PC-3 (cell line): ENCODE results near the gene ALG12. TPM values are rescaled to one million over a fixed set of nuclear protein-coding genes. Genes with fewer than 3 reads are reported as not detected.

ENCODE experiments used
- ATAC-seq: fragments of 200-7000 bp; cut with Tn5 transposase; 2 replicates; pipeline ENCODE4 v1.9.1; 2020; ENCODE audit warnings: mild to moderate bottlenecking, moderate library complexity
- BruUV-seq: library from RNA; stranded (reverse); fragments of 400-500 nt; replicated peaks from 2 replicates; lab custom pipeline; 2021; lab: Mats Ljungman, UMichigan
- CTCF ChIA-PET: fragments of 300-600 bp; sonication (Branson Sonifier 250); formaldehyde crosslinking; loops from one replicate; lab custom pipeline; 2022; ENCODE audit warnings: antibody characterized with exemption; lab: Charles Lee
- POLR2A ChIA-PET: fragments of 300-600 bp; sonication (Branson Sonifier 250); formaldehyde crosslinking; loops from one replicate; lab custom pipeline; 2022; ENCODE audit warnings: antibody characterized with exemption; ENCODE audit not compliant: unreplicated experiment; lab: Charles Lee
- DNase-seq: peaks from one replicate; pipeline ENCODE4 v3.0.0-alpha.2; 2015
- H2AFZ ChIP-seq: fragments of 300-600 bp; sonication (generic); 2 replicates; pipeline ENCODE4 v1.6.0; 2016; ENCODE audit warnings: antibody characterized with exemption, low read length
- H3F3A ChIP-seq: fragments of 300-600 bp; sonication (generic); one replicate; pipeline ENCODE4 v1.6.0; 2017; ENCODE audit warnings: antibody characterized with exemption, low read length, control low read depth, mild to moderate bottlenecking; ENCODE audit not compliant: unreplicated experiment
- H3K27ac ChIP-seq: fragments of 300-600 bp; sonication (generic); 2 replicates; pipeline ENCODE4 v1.5.1; 2016; ENCODE audit warnings: mild to moderate bottlenecking, low read length
- H3K27me3 ChIP-seq: fragments of 300-600 bp; sonication (generic); 2 replicates; pipeline ENCODE4 v1.6.1; 2016; ENCODE audit warnings: low read length, mixed read lengths
- H3K36me3 ChIP-seq: fragments of 300-600 bp; sonication (generic); 2 replicates; pipeline ENCODE4 v1.6.1; 2016; ENCODE audit warnings: low read depth, mixed run types, low read length, mixed read lengths
- H3K4me1 ChIP-seq: fragments of 300-600 bp; sonication (generic); 2 replicates; pipeline ENCODE4 v1.5.1; 2016; ENCODE audit warnings: low read length; ENCODE audit not compliant: insufficient read depth
- H3K4me2 ChIP-seq: fragments of 300-600 bp; sonication (generic); 2 replicates; pipeline ENCODE4 v1.6.0; 2016; ENCODE audit warnings: low read length
- H3K4me3 ChIP-seq: fragments of 300-600 bp; sonication (generic); 2 replicates; pipeline ENCODE4 v1.5.1; 2016; ENCODE audit warnings: mild to moderate bottlenecking, low read length, mixed read lengths
- H3K79me2 ChIP-seq: fragments of 300-600 bp; sonication (generic); 2 replicates; pipeline ENCODE4 v1.6.1; 2017; ENCODE audit warnings: low read length, mixed read lengths
- H3K9ac ChIP-seq: fragments of 300-600 bp; sonication (generic); 2 replicates; pipeline ENCODE4 v1.6.0; 2016; ENCODE audit warnings: mild to moderate bottlenecking, low read length
- H3K9me2 ChIP-seq: fragments of 300-600 bp; sonication (generic); replicated peaks from 2 replicates; pipeline ENCODE4 v1.6.1; 2016; ENCODE audit warnings: mixed run types, low read length, mixed read lengths
- H3K9me3 ChIP-seq: fragments of 300-600 bp; sonication (generic); 2 replicates; pipeline ENCODE4 v1.6.1; 2016; ENCODE audit warnings: low read length, mixed read lengths
- H4K20me1 ChIP-seq: fragments of 300-600 bp; sonication (generic); 2 replicates; pipeline ENCODE4 v1.6.1; 2016; ENCODE audit warnings: low read length, mixed read lengths
- EZH2 ChIP-seq: fragments of 300-600 bp; sonication (generic); IDR thresholded peaks from one replicate; pipeline ENCODE4 v1.6.1; 2017; ENCODE audit warnings: antibody characterized with exemption, mild to moderate bottlenecking, low read length; ENCODE audit not compliant: unreplicated experiment
- EZH2phosphoT487 ChIP-seq: fragments of 300-600 bp; sonication (generic); IDR thresholded peaks from 2 replicates; pipeline ENCODE4 v1.6.1; 2018; ENCODE audit warnings: mild to moderate bottlenecking, antibody characterized with exemption, low read length, borderline replicate concordance
- intact Hi-C: fragments of 100-400 bp; cut with micrococcal nuclease; formaldehyde crosslinking; loops from 2 replicates; pipeline ENCODE4 v1.9.0; 2023
- total RNA-seq: library from RNA; depleted of rRNA; stranded (reverse); fragments of >200 nt; gene quantifications from 2 replicates; pipeline ENCODE4 v1.2.3, GENCODE V29; 2014
- TF ChIP-seq, protein P1 (sequence below): fragments of 300-600 bp; sonication (generic); conservative IDR thresholded peaks from 2 replicates; pipeline ENCODE4 v1.5.1; 2017; ENCODE audit warnings: antibody characterized with exemption, low read depth, mild to moderate bottlenecking, low read length

The ALG12 gene
- total RNA-seq, 1 experiment from 2014 or later, result 12.1 TPM

GRCh38 chr22:49926916-49927315 is 8.7 kb upstream of the ALG12 start:
- Histone ChIP-seq H3K4me2 (no peak overlapping the region), H3F3A (no peaks in the 10 kb centered on the region), H3K4me3 (no peak overlapping the region), H2AFZ (no peak overlapping the region), H3K4me1 (peaks cover 9% of the 10 kb centered on the region; the same call in 1 of the 2 replicates), H3K36me3 (no peaks in the 10 kb centered on the region), H3K9me2 (no peaks in the 10 kb centered on the region), H4K20me1 (no peaks in the 10 kb centered on the region), H3K27ac (no peak overlapping the region), H3K9me3 (no peaks in the 10 kb centered on the region), H3K79me2 (no peaks in the 10 kb centered on the region), H3K9ac (no peak overlapping the region), H3K27me3 (no peaks in the 10 kb centered on the region)
- no peak for ATAC-seq
- DNase-seq, result no peak
- BruUV-seq, result no TSS peak
- POLR2A ChIA-PET, result no interaction called here
- TF ChIP-seq EZH2 (no peak), EZH2phosphoT487 (no peak)
- TF ChIP-seq, protein P1, sequence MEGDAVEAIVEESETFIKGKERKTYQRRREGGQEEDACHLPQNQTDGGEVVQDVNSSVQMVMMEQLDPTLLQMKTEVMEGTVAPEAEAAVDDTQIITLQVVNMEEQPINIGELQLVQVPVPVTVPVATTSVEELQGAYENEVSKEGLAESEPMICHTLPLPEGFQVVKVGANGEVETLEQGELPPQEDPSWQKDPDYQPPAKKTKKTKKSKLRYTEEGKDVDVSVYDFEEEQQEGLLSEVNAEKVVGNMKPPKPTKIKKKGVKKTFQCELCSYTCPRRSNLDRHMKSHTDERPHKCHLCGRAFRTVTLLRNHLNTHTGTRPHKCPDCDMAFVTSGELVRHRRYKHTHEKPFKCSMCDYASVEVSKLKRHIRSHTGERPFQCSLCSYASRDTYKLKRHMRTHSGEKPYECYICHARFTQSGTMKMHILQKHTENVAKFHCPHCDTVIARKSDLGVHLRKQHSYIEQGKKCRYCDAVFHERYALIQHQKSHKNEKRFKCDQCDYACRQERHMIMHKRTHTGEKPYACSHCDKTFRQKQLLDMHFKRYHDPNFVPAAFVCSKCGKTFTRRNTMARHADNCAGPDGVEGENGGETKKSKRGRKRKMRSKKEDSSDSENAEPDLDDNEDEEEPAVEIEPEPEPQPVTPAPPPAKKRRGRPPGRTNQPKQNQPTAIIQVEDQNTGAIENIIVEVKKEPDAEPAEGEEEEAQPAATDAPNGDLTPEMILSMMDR, result no peak
- intact Hi-C loops, result no loop called here
- CTCF ChIA-PET, result no interaction called here

GRCh38 chr22:49925525-49926128 is 7.4 kb upstream of the ALG12 start:
- Histone ChIP-seq H3K4me2 (no peak overlapping the region), H2AFZ (no peak overlapping the region), H3K9ac (no peak overlapping the region), H3K9me2 (no peaks in the 10 kb centered on the region), H3K27me3 (no peaks in the 10 kb centered on the region), H3K79me2 (no peaks in the 10 kb centered on the region), H4K20me1 (no peaks in the 10 kb centered on the region), H3K27ac (no peak overlapping the region), H3F3A (no peaks in the 10 kb centered on the region), H3K4me3 (no peak overlapping the region), H3K4me1 (peaks cover 4% of the 10 kb centered on the region; the same call in 1 of the 2 replicates), H3K9me3 (no peaks in the 10 kb centered on the region), H3K36me3 (no peaks in the 10 kb centered on the region)
- DNase-seq, result no peak
- BruUV-seq, result no TSS peak
- ChIA-PET CTCF (no interaction called here), POLR2A (no interaction called here)
- intact Hi-C loops, result no loop called here
- TF ChIP-seq EZH2 (no peak), EZH2phosphoT487 (no peak)
- TF ChIP-seq, protein P1, result no peak
- ATAC-seq, result no peak

DNA sequence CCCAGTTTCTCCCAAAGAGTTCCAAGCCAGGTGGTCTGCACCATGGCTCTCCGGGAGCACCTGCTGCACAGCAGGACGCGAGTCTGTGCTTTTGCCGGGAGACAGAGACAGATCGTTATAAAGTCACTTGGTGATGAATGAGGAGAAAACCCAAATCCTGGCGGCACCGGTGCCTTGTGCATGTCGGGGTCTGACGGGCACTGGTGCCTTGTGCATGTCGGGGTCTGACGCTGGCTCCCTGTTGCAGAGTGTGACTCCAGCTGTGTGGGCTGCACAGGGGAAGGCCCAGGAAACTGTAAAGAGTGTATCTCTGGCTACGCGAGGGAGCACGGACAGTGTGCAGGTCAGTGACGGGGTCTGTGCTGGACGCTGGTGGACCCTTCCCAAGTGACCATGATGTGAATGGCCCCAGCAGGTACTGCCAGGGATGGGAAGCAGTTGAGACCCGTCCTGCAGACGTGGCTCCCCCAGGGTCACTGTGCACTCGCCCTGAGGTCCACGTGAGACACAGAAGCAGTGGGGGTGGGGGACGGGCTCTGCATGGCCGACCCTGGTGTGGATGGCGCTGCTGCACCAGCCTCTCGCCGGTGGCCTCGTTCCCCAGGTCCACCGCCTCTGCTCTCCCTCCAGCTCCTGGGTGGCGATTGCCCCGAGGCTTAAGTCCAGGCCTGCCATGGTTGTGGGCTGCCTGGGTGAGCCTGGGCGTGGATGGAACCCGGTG is 6.0 kb upstream of the ALG12 start:
- Histone ChIP-seq H2AFZ (no peak overlapping the region), H3K27ac (no peak overlapping the region), H3K4me2 (no peak overlapping the region), H4K20me1 (no peaks in the 10 kb centered on the region), H3K4me1 (peaks cover 4% of the 10 kb centered on the region), H3K9ac (no peak overlapping the region), H3K9me2 (no peaks in the 10 kb centered on the region), H3K27me3 (no peaks in the 10 kb centered on the region), H3F3A (no peaks in the 10 kb centered on the region), H3K9me3 (no peaks in the 10 kb centered on the region), H3K79me2 (0 out of 2 replicates have a peak, but pooled peaks cover 7% of the 10 kb centered on the region), H3K36me3 (no peaks in the 10 kb centered on the region), H3K4me3 (no peak overlapping the region)
- ChIA-PET CTCF (no interaction called here), POLR2A (no interaction called here)
- DNase-seq, result no peak
- ATAC-seq, result no peak
- intact Hi-C loops, result no loop called here
- BruUV-seq, result no TSS peak
- TF ChIP-seq EZH2phosphoT487 (no peak), EZH2 (no peak)
- TF ChIP-seq, protein P1, result no peak
